Measurements from ENCODE around the gene ELMO1. TPM values are rescaled to one million over a fixed set of nuclear protein-coding genes. Genes with fewer than 3 reads are reported as not detected.

Gene ELMO1
- total RNA-seq, 1 donor from 2014 or later: 151 TPM

DNA sequence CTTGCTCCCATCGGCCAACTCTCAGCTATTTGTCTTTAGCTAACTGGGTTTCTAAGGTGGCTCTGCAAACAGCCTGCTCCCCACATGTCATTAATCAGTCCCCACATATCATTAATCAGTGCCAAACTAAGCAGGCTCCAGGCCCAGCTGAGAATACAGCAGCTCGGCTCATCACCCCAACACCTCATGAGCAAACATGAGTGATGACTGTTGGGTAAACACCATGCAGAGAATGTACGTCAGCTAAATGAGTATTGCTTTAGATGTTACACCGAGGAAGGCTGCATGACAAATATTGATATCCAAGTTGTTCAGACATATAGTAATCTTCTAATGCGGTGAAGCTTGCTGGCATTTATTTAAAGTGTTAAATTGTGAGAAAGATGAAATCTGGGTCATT is 536.9 kb downstream of the ELMO1 start:
- H3K4me3 Mint-ChIP-seq (ENCODE audit: unreplicated experiment): no peak overlapping the region

DNA sequence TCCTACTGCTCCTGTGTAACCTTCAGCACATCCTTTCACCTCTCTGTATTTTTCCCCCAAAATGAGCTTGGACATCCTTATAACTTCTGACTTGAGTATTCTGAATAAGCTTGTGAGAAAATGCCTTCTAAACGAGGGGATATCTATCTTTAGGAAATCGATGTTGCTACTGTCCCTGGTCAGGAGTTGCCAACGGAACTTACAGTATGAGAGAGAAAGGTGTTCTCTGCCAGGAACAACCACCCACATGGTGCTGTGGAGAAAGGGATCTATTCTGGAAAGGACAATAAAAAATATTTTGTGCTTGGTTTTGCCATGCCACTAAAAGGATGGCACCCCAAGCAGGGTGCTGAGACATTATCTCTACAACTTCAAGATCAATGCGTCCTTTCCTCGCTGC is 537.8 kb downstream of the ELMO1 start:
- no peak overlapping the region for H3K27ac Mint-ChIP-seq (ENCODE audit: unreplicated experiment)
- no peaks in the 10 kb centered on the region for H3K4me1 Mint-ChIP-seq (ENCODE audit: unreplicated experiment)
- TF ChIP-seq, protein P1, sequence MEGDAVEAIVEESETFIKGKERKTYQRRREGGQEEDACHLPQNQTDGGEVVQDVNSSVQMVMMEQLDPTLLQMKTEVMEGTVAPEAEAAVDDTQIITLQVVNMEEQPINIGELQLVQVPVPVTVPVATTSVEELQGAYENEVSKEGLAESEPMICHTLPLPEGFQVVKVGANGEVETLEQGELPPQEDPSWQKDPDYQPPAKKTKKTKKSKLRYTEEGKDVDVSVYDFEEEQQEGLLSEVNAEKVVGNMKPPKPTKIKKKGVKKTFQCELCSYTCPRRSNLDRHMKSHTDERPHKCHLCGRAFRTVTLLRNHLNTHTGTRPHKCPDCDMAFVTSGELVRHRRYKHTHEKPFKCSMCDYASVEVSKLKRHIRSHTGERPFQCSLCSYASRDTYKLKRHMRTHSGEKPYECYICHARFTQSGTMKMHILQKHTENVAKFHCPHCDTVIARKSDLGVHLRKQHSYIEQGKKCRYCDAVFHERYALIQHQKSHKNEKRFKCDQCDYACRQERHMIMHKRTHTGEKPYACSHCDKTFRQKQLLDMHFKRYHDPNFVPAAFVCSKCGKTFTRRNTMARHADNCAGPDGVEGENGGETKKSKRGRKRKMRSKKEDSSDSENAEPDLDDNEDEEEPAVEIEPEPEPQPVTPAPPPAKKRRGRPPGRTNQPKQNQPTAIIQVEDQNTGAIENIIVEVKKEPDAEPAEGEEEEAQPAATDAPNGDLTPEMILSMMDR (IDR thresholded peaks at IDR 0.05; ENCODE audit: unreplicated experiment): no peak
- H3K36me3 Mint-ChIP-seq (ENCODE audit: low read depth, unreplicated experiment): no peaks in the 10 kb centered on the region
- no peak for DNase-seq (ENCODE audit: low spot score)
- H3K4me3 Mint-ChIP-seq (ENCODE audit: unreplicated experiment): no peak overlapping the region
- H3K27me3 Mint-ChIP-seq (ENCODE audit: unreplicated experiment): peaks cover 2% of the 10 kb centered on the region
- H3K9me3 Mint-ChIP-seq (ENCODE audit: unreplicated experiment): no peaks in the 10 kb centered on the region

More for the DNA sequence above, 536.9 kb downstream of the ELMO1 start:
- no peaks in the 10 kb centered on the region for H3K9me3 Mint-ChIP-seq (ENCODE audit: unreplicated experiment)
- H3K27me3 Mint-ChIP-seq (ENCODE audit: unreplicated experiment): peaks cover 2% of the 10 kb centered on the region
- no peaks in the 10 kb centered on the region for H3K4me1 Mint-ChIP-seq (ENCODE audit: unreplicated experiment)
- H3K36me3 Mint-ChIP-seq (ENCODE audit: low read depth, unreplicated experiment): no peaks in the 10 kb centered on the region
- no peak for DNase-seq (ENCODE audit: low spot score)
- TF ChIP-seq, protein P1 (IDR thresholded peaks at IDR 0.05; ENCODE audit: unreplicated experiment): no peak
- H3K27ac Mint-ChIP-seq (ENCODE audit: unreplicated experiment): no peak overlapping the region

DNA sequence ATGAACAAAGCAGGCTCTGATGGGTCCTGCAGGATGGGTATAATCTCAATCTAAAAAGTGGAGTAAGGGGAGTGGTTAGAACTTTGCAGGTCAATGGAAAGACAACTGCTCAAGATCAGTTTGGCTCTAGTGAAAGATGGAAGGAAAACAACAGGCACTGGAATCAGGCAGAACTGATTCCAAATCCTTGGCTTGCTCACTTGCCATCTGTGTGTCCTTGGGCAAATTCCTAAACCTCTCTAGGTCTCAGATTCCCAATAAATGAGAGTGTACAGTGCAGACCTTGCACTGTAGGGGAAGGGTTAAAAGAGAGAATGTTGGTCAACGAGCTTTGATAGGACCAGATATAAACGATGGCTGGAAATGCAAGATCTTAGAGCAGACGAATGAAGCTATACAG is 538.3 kb downstream of the ELMO1 start:
- Mint-ChIP-seq H3K4me1 (ENCODE audit: unreplicated experiment) (no peaks in the 10 kb centered on the region), H3K9me3 (ENCODE audit: unreplicated experiment) (no peaks in the 10 kb centered on the region), H3K27ac (ENCODE audit: unreplicated experiment) (no peak overlapping the region), H3K36me3 (ENCODE audit: low read depth, unreplicated experiment) (no peaks in the 10 kb centered on the region), H3K4me3 (ENCODE audit: unreplicated experiment) (no peak overlapping the region), H3K27me3 (ENCODE audit: unreplicated experiment) (peaks cover 2% of the 10 kb centered on the region)
- TF ChIP-seq, protein P1 (IDR thresholded peaks at IDR 0.05; ENCODE audit: unreplicated experiment): no peak
- no peak for DNase-seq (ENCODE audit: low spot score)

DNA sequence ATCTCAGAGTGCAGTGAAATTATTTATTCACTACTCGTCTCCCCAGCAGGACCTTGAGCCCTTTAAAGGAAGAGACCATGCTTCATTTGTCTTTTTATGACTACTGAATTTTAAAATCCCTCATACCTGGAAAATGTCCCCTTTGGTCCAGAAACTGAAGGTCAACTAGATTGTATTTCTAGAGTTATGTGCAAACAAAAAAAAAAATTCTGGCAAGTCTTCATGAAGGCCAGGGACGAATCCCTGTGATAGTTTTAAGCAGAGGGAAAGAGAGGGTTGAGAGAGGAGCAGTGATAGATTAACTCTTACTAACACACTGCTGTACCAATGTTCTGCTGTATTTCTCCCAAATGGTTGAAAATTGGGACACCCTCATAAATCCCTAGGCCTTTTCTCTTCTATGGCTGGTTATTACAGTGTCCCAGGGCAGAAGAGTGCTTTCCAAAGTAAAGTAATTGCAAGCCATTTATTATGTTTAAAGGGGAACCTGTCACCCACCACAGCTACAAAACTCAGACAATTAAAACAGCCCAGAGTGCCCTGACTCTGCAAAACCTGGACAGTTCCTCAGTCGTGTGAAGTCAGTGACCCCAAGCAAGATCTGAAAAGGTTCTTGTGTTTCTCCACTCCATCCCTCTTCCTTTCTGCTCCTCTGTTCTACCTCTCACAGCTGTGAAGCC is 541.6 kb downstream of the ELMO1 start:
- Mint-ChIP-seq H3K27ac (ENCODE audit: unreplicated experiment) (no peak overlapping the region), H3K9me3 (ENCODE audit: unreplicated experiment) (no peaks in the 10 kb centered on the region), H3K4me1 (ENCODE audit: unreplicated experiment) (no peaks in the 10 kb centered on the region), H3K36me3 (ENCODE audit: low read depth, unreplicated experiment) (peaks cover 13% of the 10 kb centered on the region), H3K27me3 (ENCODE audit: unreplicated experiment) (peaks cover 12% of the 10 kb centered on the region), H3K4me3 (ENCODE audit: unreplicated experiment) (peak overlapping the region; percentile 33)
- no peak for DNase-seq (ENCODE audit: low spot score)
- TF ChIP-seq, protein P1 (IDR thresholded peaks at IDR 0.05; ENCODE audit: unreplicated experiment): no peak

DNA sequence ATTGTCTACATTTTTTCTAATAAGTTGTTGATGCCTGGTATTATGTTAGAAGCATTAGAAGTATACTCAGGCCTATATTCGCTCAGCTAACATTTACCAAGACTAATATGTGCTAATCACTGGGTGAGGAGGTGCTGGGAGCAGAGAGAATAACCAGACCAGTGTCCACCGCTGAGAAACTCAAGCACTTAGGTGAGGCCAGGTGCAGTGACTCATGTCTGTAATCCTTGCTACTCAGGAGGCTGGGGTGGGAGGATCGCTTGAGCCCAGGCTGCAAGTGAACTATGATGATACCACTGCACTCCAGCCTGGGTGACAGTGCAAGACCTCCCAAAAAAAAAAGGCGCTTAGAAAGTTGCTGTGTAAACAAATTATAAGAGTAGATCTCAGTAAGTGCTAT is 542.2 kb downstream of the ELMO1 start:
- no peaks in the 10 kb centered on the region for H3K4me1 Mint-ChIP-seq (ENCODE audit: unreplicated experiment)
- H3K27ac Mint-ChIP-seq (ENCODE audit: unreplicated experiment): no peak overlapping the region
- H3K4me3 Mint-ChIP-seq (ENCODE audit: unreplicated experiment): no peak overlapping the region
- H3K36me3 Mint-ChIP-seq (ENCODE audit: low read depth, unreplicated experiment): peaks cover 18% of the 10 kb centered on the region
- TF ChIP-seq, protein P1 (IDR thresholded peaks at IDR 0.05; ENCODE audit: unreplicated experiment): no peak
- no peaks in the 10 kb centered on the region for H3K9me3 Mint-ChIP-seq (ENCODE audit: unreplicated experiment)
- peaks cover 12% of the 10 kb centered on the region for H3K27me3 Mint-ChIP-seq (ENCODE audit: unreplicated experiment)
- DNase-seq (ENCODE audit: low spot score): no peak

Measured in endothelial cell (in vitro differentiated cells).